ENCODE data around the gene GRIN3B. TPM values are rescaled to one million over a fixed set of nuclear protein-coding genes. Genes with fewer than 3 reads are reported as not detected.

GRIN3B gene
- total RNA-seq, 6 donors from 2014 or later: 0.06 to 18.9 (median 5.6) TPM

- no peaks in the 10 kb centered on the region for H3K9me3 ChIP-seq
- no peak overlapping the region for H3K4me3 ChIP-seq
- WGBS, 2 donors: 75 to 91% methylated on average over 19 to 24 of the region's 29 CpGs
- peak in 1 of 2 donors; percentile 60 for DNase-seq
- H3K36me3 ChIP-seq: peaks cover 11 to 51% (median 43%) of the 10 kb centered on the region in 4 donors
- ATAC-seq (ENCODE audit: low FRiP score in 2 of 2): no peak
- no peak for TF ChIP-seq EP300 (IDR thresholded peaks at IDR 0.05)
- TF ChIP-seq CTCF (IDR thresholded peaks at IDR 0.05): no peak
- TF ChIP-seq POLR2A (IDR thresholded peaks at IDR 0.05): no peak
- no peak for TF ChIP-seq POLR2AphosphoS5 (IDR thresholded peaks at IDR 0.05)
- H3K27me3 ChIP-seq: no peaks in the 10 kb centered on the region
- H3K27ac ChIP-seq: no peak overlapping the region
- peaks cover 10 to 37% (median 29%) of the 10 kb centered on the region in 4 donors for H3K4me1 ChIP-seq
Observed at GRCh38 chr19:1035998-1036621, 35.9 kb downstream of the GRIN3B start.

- ATAC-seq (ENCODE audit: low FRiP score in 2 of 2) (no peak), DNase-seq (peak in 1 of 2 donors; percentile 83)
- H3K27me3 ChIP-seq: no peaks in the 10 kb centered on the region
- H3K4me1 ChIP-seq: peaks cover 17 to 46% (median 38%) of the 10 kb centered on the region in 4 donors
- TF ChIP-seq CTCF (IDR thresholded peaks at IDR 0.05) (no peak), POLR2A (IDR thresholded peaks at IDR 0.05) (no peak), EP300 (IDR thresholded peaks at IDR 0.05) (no peak), POLR2AphosphoS5 (IDR thresholded peaks at IDR 0.05) (no peak)
- 56 to 69% methylated on average over 11 to 22 of the region's 22 CpGs for WGBS, 2 donors
- no peak overlapping the region for H3K4me3 ChIP-seq
- peaks cover 7 to 40% (median 33%) of the 10 kb centered on the region in 4 donors for H3K36me3 ChIP-seq
- peak overlapping the region in 3 of 4 donors; percentile 60 to 86 (median 78) for H3K27ac ChIP-seq
- H3K9me3 ChIP-seq: no peaks in the 10 kb centered on the region
Observed at GRCh38 chr19:1037621-1038064, 37.4 kb downstream of the GRIN3B start.

GRCh38 chr19:1038978-1039645, 38.9 kb downstream of the GRIN3B start:
- peak in 1 of 2 donors; percentile 61 for DNase-seq
- TF ChIP-seq POLR2A (IDR thresholded peaks at IDR 0.05): no peak
- peak in 1 of 6 experiments; percentile 4 for TF ChIP-seq CTCF (IDR thresholded peaks at IDR 0.05)
- no peak for TF ChIP-seq POLR2AphosphoS5 (IDR thresholded peaks at IDR 0.05)
- no peak for TF ChIP-seq EP300 (IDR thresholded peaks at IDR 0.05)
- Histone ChIP-seq H3K27me3 (no peaks in the 10 kb centered on the region), H3K4me3 (peak overlapping the region in 3 of 4 donors; percentile 64 to 74 (median 67)), H3K4me1 (peaks cover 21 to 46% (median 38%) of the 10 kb centered on the region in 4 donors), H3K9me3 (no peaks in the 10 kb centered on the region), H3K27ac (peak overlapping the region; percentile 62 to 86 (median 78)), H3K36me3 (peaks cover 7 to 31% (median 25%) of the 10 kb centered on the region in 4 donors)
- ATAC-seq (ENCODE audit: low FRiP score in 2 of 2): no peak
- 72 to 73% methylated on average over 22 of the region's 22 CpGs for WGBS, 2 donors

GRCh38 chr19:1039646-1040475, 39.6 kb downstream of the GRIN3B start, which contains the start of gene ABCA7:
Gene ABCA7 (plus strand): TSS chr19:1040107. CDS start chr19:1041362, 1,255 bp downstream.
- ATAC-seq (ENCODE audit: low FRiP score in 2 of 2) (peak; percentile 94 to 97), DNase-seq (peak; percentile 99 to 100)
- TF ChIP-seq EP300 (IDR thresholded peaks at IDR 0.05) (peak in 1 of 4 donors; percentile 45), POLR2AphosphoS5 (IDR thresholded peaks at IDR 0.05) (peak; percentile 75 to 92), POLR2A (IDR thresholded peaks at IDR 0.05) (peak in 2 of 4 donors; percentile 58 to 74), CTCF (IDR thresholded peaks at IDR 0.05) (peak in 3 of 6 experiments; percentile 2 to 40 (median 5))
- H3K27me3 ChIP-seq: no peaks in the 10 kb centered on the region
- peaks cover 7 to 34% (median 25%) of the 10 kb centered on the region in 4 donors for H3K36me3 ChIP-seq
- H3K27ac ChIP-seq: peak within 1 kb of the TSS; percentile 62 to 86 (median 78)
- 2 to 5% methylated on average over 17 to 26 of the region's 56 CpGs for WGBS, 2 donors
- peaks cover 21 to 46% (median 38%) of the 10 kb centered on the region in 4 donors for H3K4me1 ChIP-seq
- no peaks in the 10 kb centered on the region for H3K9me3 ChIP-seq
- H3K4me3 ChIP-seq: peak within 1 kb of the TSS; percentile 64 to 74 (median 66)
